ENCODE data around the gene KRTAP5-7. TPM values are rescaled to one million over a fixed set of nuclear protein-coding genes. Genes with fewer than 3 reads are reported as not detected.

KRTAP5-7 gene
- total and polyA plus RNA-seq, 2 of the 13 experiments (the other 11 are each of a cell fraction or from before 2014, with no cell fraction given) = 0.54 TPM; not detected in 1

- POLR2A ChIA-PET = interaction anchor here (1.7 kb wide), 1 partner anchor 23 kb away, joined by 3 read pairs; no protein-coding TSS in a partner anchor
- H3K9me3 ChIP-seq (ENCODE audit: low read length) = no peaks in the 10 kb centered on the region
- H2AFZ ChIP-seq (ENCODE audit: low read length) = no peak overlapping the region
- DNase-seq (ENCODE audit: low spot score) (no peak), FAIRE-seq (no peak), ATAC-seq (no peak)
- CTCF ChIA-PET (ENCODE audit: low intra/inter-chr PET ratio, low total read pairs) = no interaction called here
- intact Hi-C loops (cut with micrococcal nuclease; ENCODE audit: unreplicated experiment) (no loop called here), in situ Hi-C loops (cut with HindIII; ENCODE audit: extremely low pct_ligation_motif_present, low pct_unique_long_range_greater_than_20kb) (no loop called here)
- no peaks in the 10 kb centered on the region for H4K20me1 ChIP-seq (ENCODE audit: insufficient read depth, low read length)
- H3K79me2 ChIP-seq (ENCODE audit: insufficient read depth, low read length) = no peaks in the 10 kb centered on the region
- H3K4me1 ChIP-seq (ENCODE audit: insufficient read depth, low read length) = peaks cover 7% of the 10 kb centered on the region; the same call in 1 of the 2 replicates
- H3K27ac ChIP-seq (ENCODE audit: extremely low read length, insufficient read depth, low read length) = no peak overlapping the region
- no peaks in the 10 kb centered on the region for H3K36me3 ChIP-seq (replicated peaks in 1 of 2; ENCODE audit: control insufficient read depth in 1 of 2, insufficient read depth in 2 of 2, low read length in 2 of 2)
- no peak overlapping the region for H3K4me2 ChIP-seq (ENCODE audit: low read depth, low read length)
- no peaks in the 10 kb centered on the region; a peak in 2 of 5 replicates for H3K27me3 ChIP-seq (ENCODE audit: control insufficient read depth in 1 of 2, insufficient read depth in 2 of 2, low read length in 2 of 2)
- no TSS peak for BruUV-seq (replicated peaks)
- no peak overlapping the region for H3K9ac ChIP-seq (ENCODE audit: insufficient read depth, low read depth, low read length)
- H3K4me3 ChIP-seq (replicated peaks in 1 of 3; ENCODE audit: insufficient read depth in 1 of 3, low read depth in 2 of 3, low read length in 3 of 3) = no peak overlapping the region
- TF ChIP-seq ZBTB46 (CRISPR knock-in tag; IDR thresholded peaks at IDR 0.05; ENCODE audit: borderline replicate concordance) (no peak), ZNF644 (CRISPR knock-in tag; IDR thresholded peaks at IDR 0.05; ENCODE audit: low read depth) (no peak), ZNF552 (CRISPR knock-in tag; IDR thresholded peaks at IDR 0.05; ENCODE audit: borderline replicate concordance) (no peak), CEBPZ (IDR thresholded peaks at IDR 0.05; ENCODE audit: low read length) (no peak), FOXA3 (CRISPR knock-in tag; IDR thresholded peaks at IDR 0.05) (no peak), HINFP (CRISPR knock-in tag; IDR thresholded peaks at IDR 0.05; ENCODE audit: low read depth) (no peak), NCOR1 (IDR thresholded peaks at IDR 0.05; ENCODE audit: borderline replicate concordance, low read length) (no peak), ZNF703 (CRISPR knock-in tag; IDR thresholded peaks at IDR 0.05; ENCODE audit: borderline replicate concordance) (no peak), TOPORS (CRISPR knock-in tag; IDR thresholded peaks at IDR 0.05) (no peak)
- TF ChIP-seq, protein P1, sequence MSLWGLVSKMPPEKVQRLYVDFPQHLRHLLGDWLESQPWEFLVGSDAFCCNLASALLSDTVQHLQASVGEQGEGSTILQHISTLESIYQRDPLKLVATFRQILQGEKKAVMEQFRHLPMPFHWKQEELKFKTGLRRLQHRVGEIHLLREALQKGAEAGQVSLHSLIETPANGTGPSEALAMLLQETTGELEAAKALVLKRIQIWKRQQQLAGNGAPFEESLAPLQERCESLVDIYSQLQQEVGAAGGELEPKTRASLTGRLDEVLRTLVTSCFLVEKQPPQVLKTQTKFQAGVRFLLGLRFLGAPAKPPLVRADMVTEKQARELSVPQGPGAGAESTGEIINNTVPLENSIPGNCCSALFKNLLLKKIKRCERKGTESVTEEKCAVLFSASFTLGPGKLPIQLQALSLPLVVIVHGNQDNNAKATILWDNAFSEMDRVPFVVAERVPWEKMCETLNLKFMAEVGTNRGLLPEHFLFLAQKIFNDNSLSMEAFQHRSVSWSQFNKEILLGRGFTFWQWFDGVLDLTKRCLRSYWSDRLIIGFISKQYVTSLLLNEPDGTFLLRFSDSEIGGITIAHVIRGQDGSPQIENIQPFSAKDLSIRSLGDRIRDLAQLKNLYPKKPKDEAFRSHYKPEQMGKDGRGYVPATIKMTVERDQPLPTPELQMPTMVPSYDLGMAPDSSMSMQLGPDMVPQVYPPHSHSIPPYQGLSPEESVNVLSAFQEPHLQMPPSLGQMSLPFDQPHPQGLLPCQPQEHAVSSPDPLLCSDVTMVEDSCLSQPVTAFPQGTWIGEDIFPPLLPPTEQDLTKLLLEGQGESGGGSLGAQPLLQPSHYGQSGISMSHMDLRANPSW (CRISPR knock-in tag; IDR thresholded peaks at IDR 0.05; ENCODE audit: borderline replicate concordance) = no peak
- TF ChIP-seq, protein P2, sequence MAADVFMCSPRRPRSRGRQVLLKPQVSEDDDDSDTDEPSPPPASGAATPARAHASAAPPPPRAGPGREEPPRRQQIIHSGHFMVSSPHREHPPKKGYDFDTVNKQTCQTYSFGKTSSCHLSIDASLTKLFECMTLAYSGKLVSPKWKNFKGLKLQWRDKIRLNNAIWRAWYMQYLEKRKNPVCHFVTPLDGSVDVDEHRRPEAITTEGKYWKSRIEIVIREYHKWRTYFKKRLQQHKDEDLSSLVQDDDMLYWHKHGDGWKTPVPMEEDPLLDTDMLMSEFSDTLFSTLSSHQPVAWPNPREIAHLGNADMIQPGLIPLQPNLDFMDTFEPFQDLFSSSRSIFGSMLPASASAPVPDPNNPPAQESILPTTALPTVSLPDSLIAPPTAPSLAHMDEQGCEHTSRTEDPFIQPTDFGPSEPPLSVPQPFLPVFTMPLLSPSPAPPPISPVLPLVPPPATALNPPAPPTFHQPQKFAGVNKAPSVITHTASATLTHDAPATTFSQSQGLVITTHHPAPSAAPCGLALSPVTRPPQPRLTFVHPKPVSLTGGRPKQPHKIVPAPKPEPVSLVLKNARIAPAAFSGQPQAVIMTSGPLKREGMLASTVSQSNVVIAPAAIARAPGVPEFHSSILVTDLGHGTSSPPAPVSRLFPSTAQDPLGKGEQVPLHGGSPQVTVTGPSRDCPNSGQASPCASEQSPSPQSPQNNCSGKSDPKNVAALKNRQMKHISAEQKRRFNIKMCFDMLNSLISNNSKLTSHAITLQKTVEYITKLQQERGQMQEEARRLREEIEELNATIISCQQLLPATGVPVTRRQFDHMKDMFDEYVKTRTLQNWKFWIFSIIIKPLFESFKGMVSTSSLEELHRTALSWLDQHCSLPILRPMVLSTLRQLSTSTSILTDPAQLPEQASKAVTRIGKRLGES (CRISPR knock-in tag; IDR thresholded peaks at IDR 0.05; ENCODE audit: borderline replicate concordance) = no peak
Observed at GRCh38 chr11:71557257-71557656, 30.2 kb downstream of the KRTAP5-7 start.
